GM12878 (cell line): ENCODE results near the gene EGFR. TPM values are rescaled to one million over a fixed set of nuclear protein-coding genes. Genes with fewer than 3 reads are reported as not detected.

Experiments used
- ATAC-seq: fragments of 200-7000 bp; cut with Tn5 transposase; 3 replicates; pipeline ENCODE4 v1.9.1; 2020; ENCODE audit warnings: mild to moderate bottlenecking, moderate library complexity
- BruUV-seq: library from RNA; stranded (reverse); fragments of 400-500 nt; replicated peaks from 2 replicates; lab custom pipeline; 2021; lab: Mats Ljungman, UMichigan
- CTCF ChIA-PET: fragments of 300-600 bp; sonication (Branson Sonifier 250); formaldehyde crosslinking; extraction: SDS; loops from one replicate; lab custom pipeline; 2021; ENCODE audit warnings: inconsistent platforms; lab: Yijun Ruan, JAX
- POLR2A ChIA-PET: fragments of 350-600 bp; formaldehyde crosslinking; extraction: SDS; loops from one replicate; lab custom pipeline; 2021; ENCODE audit warnings: inconsistent platforms; lab: Charles Lee
- RAD21 ChIA-PET: fragments of 300-600 bp; sonication (Branson Sonifier 250); formaldehyde crosslinking; loops from one replicate; lab custom pipeline; 2023; ENCODE audit warnings: antibody characterized with exemption; ENCODE audit not compliant: unreplicated experiment; lab: Charles Lee
- SMC1A ChIA-PET: fragments of 300-600 bp; sonication (Branson Sonifier 250); formaldehyde crosslinking; loops from one replicate; lab custom pipeline; 2023; ENCODE audit not compliant: unreplicated experiment, uncharacterized antibody; lab: Charles Lee
- DNase-seq: peaks from one replicate; pipeline ENCODE4 v3.0.0-alpha.2; 2011; ENCODE audit warnings: low read depth, low spot score
- FAIRE-seq: peaks from 3 replicates; lab custom pipeline; 2011; peaks lifted over from hg19 to GRCh38; lab: Jason Lieb, UNC
- H2AFZ ChIP-seq: 2 replicates; pipeline ENCODE4 v1.6.0; 2011; ENCODE audit warnings: low read depth, low read length, control low read depth; ENCODE audit not compliant: control insufficient read depth
- H3K27ac ChIP-seq: 2 replicates; pipeline ENCODE4 v1.5.1; 2011; ENCODE audit warnings: control low read depth; ENCODE audit not compliant: control insufficient read depth, insufficient read depth
- H3K27me3 ChIP-seq, 2 experiments: replicated peaks in 1 of 2; 2 replicates each; pipeline versions ENCODE4 v1.6.0 to v1.6.1; 2011; ENCODE audit warnings: low read length in 1 of 2; ENCODE audit not compliant: control insufficient read depth in 2 of 2, insufficient read depth in 2 of 2
- H3K36me3 ChIP-seq, 2 experiments: 2 replicates each; pipeline ENCODE4 v1.5.1; 2011; ENCODE audit warnings: low read length in 1 of 2; ENCODE audit not compliant: control insufficient read depth in 2 of 2, insufficient read depth in 2 of 2
- H3K4me1 ChIP-seq: 2 replicates; pipeline ENCODE4 v1.6.1; 2011; ENCODE audit warnings: mild to moderate bottlenecking, low read length, moderate library complexity, mixed read lengths; ENCODE audit not compliant: control insufficient read depth, insufficient read depth
- H3K4me2 ChIP-seq: 2 replicates; pipeline ENCODE4 v1.6.0; 2011; ENCODE audit warnings: control low read depth; ENCODE audit not compliant: control insufficient read depth, insufficient read depth
- H3K4me3 ChIP-seq: fragments of 200-600 bp; sonication (generic); 2 replicates; pipeline ENCODE4 v1.5.1; 2016
- H3K79me2 ChIP-seq: 2 replicates; pipeline ENCODE4 v1.6.0; 2011; ENCODE audit warnings: low read length; ENCODE audit not compliant: control insufficient read depth, insufficient read depth
- H3K9ac ChIP-seq: 2 replicates; pipeline ENCODE4 v1.8.0; 2011; ENCODE audit warnings: low read length, control low read depth, mixed read lengths; ENCODE audit not compliant: control insufficient read depth, insufficient read depth
- H3K9me3 ChIP-seq: replicated peaks from 3 replicates; pipeline ENCODE4 v1.5.1; 2011; ENCODE audit warnings: mild to moderate bottlenecking, low read length; ENCODE audit not compliant: control insufficient read depth, insufficient read depth
- H4K20me1 ChIP-seq: 2 replicates; pipeline ENCODE4 v1.6.0; 2011; ENCODE audit not compliant: control insufficient read depth, insufficient read depth
- CBFB ChIP-seq: IDR thresholded peaks from 2 replicates; pipeline ENCODE4 v1.6.1; 2016; ENCODE audit warnings: antibody characterized with exemption, low read depth
- CBX5 ChIP-seq: sonication (generic); IDR thresholded peaks from 2 replicates; pipeline ENCODE4 v1.6.1; 2016; ENCODE audit warnings: low read depth, moderate library complexity, mild to moderate bottlenecking, inconsistent platforms
- CEBPB ChIP-seq, 2 experiments: fragments of 150-350 bp in 1 of 2; IDR thresholded peaks; 2 replicates each; pipeline ENCODE4 v1.6.1; 2012 to 2014; ENCODE audit warnings: low read depth in 2 of 2, low read length in 2 of 2, borderline replicate concordance in 1 of 2, inconsistent platforms in 1 of 2
- CHD2 ChIP-seq: IDR thresholded peaks from 2 replicates; pipeline ENCODE4 v1.6.1; 2011; ENCODE audit warnings: low read depth, low read length, improper control_type of control experiment, borderline replicate concordance
- E4F1 ChIP-seq: fragments of 450-650 bp; IDR thresholded peaks from 2 replicates; pipeline ENCODE4 v1.6.1; 2018; ENCODE audit warnings: borderline replicate concordance, mild to moderate bottlenecking; ENCODE audit not compliant: partially characterized antibody
- ESRRA ChIP-seq: IDR thresholded peaks from 2 replicates; pipeline ENCODE4 v1.6.1; 2012; ENCODE audit warnings: mild to moderate bottlenecking, low read length, improper control_type of control experiment
- ETV6 ChIP-seq, 2 experiments: fragments of 450-650 bp in 1 of 2; IDR thresholded peaks in 1 of 2; conservative IDR thresholded peaks in 1 of 2; 2 replicates each; pipeline ENCODE4 v1.6.1; 2014; ENCODE audit warnings: antibody characterized with exemption in 1 of 2, borderline replicate concordance in 1 of 2, low read depth in 1 of 2, mild to moderate bottlenecking in 1 of 2, moderate library complexity in 1 of 2
- JUNB ChIP-seq: IDR thresholded peaks from 2 replicates; pipeline ENCODE4 v1.6.1; 2016; ENCODE audit warnings: antibody characterized with exemption, mild to moderate bottlenecking
- MEF2B ChIP-seq: fragments of 450-650 bp; IDR thresholded peaks from 2 replicates; pipeline ENCODE4 v1.6.1; 2018; ENCODE audit warnings: mild to moderate bottlenecking, moderate library complexity; ENCODE audit not compliant: partially characterized antibody, poor library complexity, severe bottlenecking
- NFIC ChIP-seq: IDR thresholded peaks from 2 replicates; pipeline ENCODE4 v1.6.1; 2012; ENCODE audit warnings: low read depth, mild to moderate bottlenecking, inconsistent platforms, low read length, moderate library complexity
- POLR2AphosphoS5 ChIP-seq: IDR thresholded peaks from 2 replicates; pipeline ENCODE4 v1.6.1; 2011; ENCODE audit warnings: mild to moderate bottlenecking, low read length, inconsistent platforms
- RELB ChIP-seq: fragments of 450-650 bp; IDR thresholded peaks from 2 replicates; pipeline ENCODE4 v1.6.1; 2017; ENCODE audit warnings: low read depth, mild to moderate bottlenecking, moderate library complexity
- TCF3 ChIP-seq: IDR thresholded peaks from 2 replicates; pipeline ENCODE4 v1.6.1; 2012; ENCODE audit warnings: low read depth, mild to moderate bottlenecking, low read length, borderline replicate concordance; ENCODE audit not compliant: insufficient read depth
- ZNF24 ChIP-seq: fragments of 450-650 bp; IDR thresholded peaks from 2 replicates; pipeline ENCODE4 v1.6.1; 2017; ENCODE audit warnings: antibody characterized with exemption, mild to moderate bottlenecking
- ZSCAN29 ChIP-seq: fragments of 450-650 bp; IDR thresholded peaks from 2 replicates; pipeline ENCODE4 v1.6.1; 2017; ENCODE audit warnings: mild to moderate bottlenecking, moderate library complexity
- WGBS: methylation state at CpG from one replicate; pipeline ENCODE4 v1.1.6; 2016; ENCODE audit warnings: low lambda C conversion rate; ENCODE audit not compliant: insufficient replicate concordance, insufficient coverage; ENCODE audit errors: missing lambda C conversion rate; 5-methylcytosine and 5-hydroxymethylcytosine counted together
- in situ Hi-C: fragments of 300-500 bp; cut with MboI; formaldehyde crosslinking; loops from 9 replicates; pipeline ENCODE4 v1.14.3; 2018; ENCODE audit warnings: mixed read lengths
- intact Hi-C: fragments of 100-400 bp; cut with micrococcal nuclease; formaldehyde crosslinking; loops from one replicate; pipeline ENCODE4 v1.14.2; 2022; ENCODE audit not compliant: unreplicated experiment
- polyA plus RNA-seq, 11 experiments: library from polyadenylated mRNA; depleted of rRNA in 4 of 11; unstranded in 6 of 11; stranded (reverse) in 5 of 11; fragments of >200 nt; fragmentation: Nextera tagmentation in 4 of 11; fragmentation: Illumina TruSeq in 1 of 11; extraction: Ambion mirVana in 4 of 11; extraction: Trizol in 1 of 11; gene quantifications; 1 replicate in 1 of 11; 2 replicates in 10 of 11; pipeline versions ENCODE4 v1.2.1 to v1.2.3, GENCODE V29; 2011 to 2016; ENCODE audit warnings: inconsistent platforms in 2 of 11, missing spikeins in 2 of 11, low read depth in 1 of 11
- total RNA-seq, 4 experiments: library from RNA; depleted of rRNA in 3 of 4; stranded (reverse); fragments of >200 nt in 3 of 4; fragmentation: Illumina TruSeq in 1 of 4; extraction: Trizol in 1 of 4; gene quantifications; 2 replicates each; pipeline versions ENCODE4 v1.2.1 to v1.2.3, GENCODE V29; 2013 to 2021
- TF ChIP-seq, protein P1 (sequence below): fragments of 450-650 bp; formaldehyde crosslinking; IDR thresholded peaks from 2 replicates; pipeline ENCODE4 v1.5.0; 2022; ENCODE audit warnings: mild to moderate bottlenecking, missing genetic modification characterization

Gene EGFR
- total and polyA plus RNA-seq, 10 of the 15 experiments (the other 5 are each of a cell fraction or from before 2014, with no cell fraction given), result 0.01 to 0.31 TPM; not detected in 8

GRCh38 chr7:55187701-55188491, 169.1 kb downstream of the EGFR start:
- Histone ChIP-seq H3K9ac (no peak overlapping the region), H3K36me3 (no peaks in the 10 kb centered on the region), H4K20me1 (no peaks in the 10 kb centered on the region), H3K27ac (no peak overlapping the region), H3K4me3 (no peak overlapping the region), H2AFZ (no peak overlapping the region), H3K4me1 (no peaks in the 10 kb centered on the region), H3K27me3 (no peaks in the 10 kb centered on the region; a peak in 2 of 4 replicates), H3K9me3 (no peaks in the 10 kb centered on the region), H3K79me2 (no peaks in the 10 kb centered on the region), H3K4me2 (no peak overlapping the region)
- POLR2A ChIA-PET, result no interaction called here
- in situ Hi-C loops, result no loop called here
- no peak for FAIRE-seq
- RAD21 ChIA-PET, result no interaction called here
- 36% methylated on average over 11 of the region's 11 CpGs for WGBS
- intact Hi-C loops, result no loop called here
- CTCF ChIA-PET, result interaction anchor here (0.6 to 0.7 kb wide), 2 partner anchors 82 to 116 kb away, joined by 3 read pairs; no protein-coding TSS in a partner anchor
- ATAC-seq, result no peak
- DNase-seq, result no peak
- no TSS peak for BruUV-seq
- SMC1A ChIA-PET, result no interaction called here
- TF ChIP-seq E4F1 (no peak), CBFB (no peak), ZSCAN29 (no peak), MEF2B (no peak), POLR2AphosphoS5 (no peak), TCF3 (no peak), CBX5 (no peak), ETV6 (conservative IDR thresholded peaks at IDR 0.05 in 1 of 2, IDR thresholded peaks at IDR 0.05 in 1 of 2; ENCODE audit: borderline replicate concordance in 1 of 2, low read depth in 1 of 2) (no peak), ZNF24 (no peak), RELB (no peak), JUNB (no peak), NFIC (no peak), ESRRA (no peak), CEBPB (IDR thresholded peaks at IDR 0.05; ENCODE audit: borderline replicate concordance in 1 of 2, low read depth in 2 of 2, low read length in 2 of 2) (no peak), CHD2 (no peak)
- TF ChIP-seq, protein P1, sequence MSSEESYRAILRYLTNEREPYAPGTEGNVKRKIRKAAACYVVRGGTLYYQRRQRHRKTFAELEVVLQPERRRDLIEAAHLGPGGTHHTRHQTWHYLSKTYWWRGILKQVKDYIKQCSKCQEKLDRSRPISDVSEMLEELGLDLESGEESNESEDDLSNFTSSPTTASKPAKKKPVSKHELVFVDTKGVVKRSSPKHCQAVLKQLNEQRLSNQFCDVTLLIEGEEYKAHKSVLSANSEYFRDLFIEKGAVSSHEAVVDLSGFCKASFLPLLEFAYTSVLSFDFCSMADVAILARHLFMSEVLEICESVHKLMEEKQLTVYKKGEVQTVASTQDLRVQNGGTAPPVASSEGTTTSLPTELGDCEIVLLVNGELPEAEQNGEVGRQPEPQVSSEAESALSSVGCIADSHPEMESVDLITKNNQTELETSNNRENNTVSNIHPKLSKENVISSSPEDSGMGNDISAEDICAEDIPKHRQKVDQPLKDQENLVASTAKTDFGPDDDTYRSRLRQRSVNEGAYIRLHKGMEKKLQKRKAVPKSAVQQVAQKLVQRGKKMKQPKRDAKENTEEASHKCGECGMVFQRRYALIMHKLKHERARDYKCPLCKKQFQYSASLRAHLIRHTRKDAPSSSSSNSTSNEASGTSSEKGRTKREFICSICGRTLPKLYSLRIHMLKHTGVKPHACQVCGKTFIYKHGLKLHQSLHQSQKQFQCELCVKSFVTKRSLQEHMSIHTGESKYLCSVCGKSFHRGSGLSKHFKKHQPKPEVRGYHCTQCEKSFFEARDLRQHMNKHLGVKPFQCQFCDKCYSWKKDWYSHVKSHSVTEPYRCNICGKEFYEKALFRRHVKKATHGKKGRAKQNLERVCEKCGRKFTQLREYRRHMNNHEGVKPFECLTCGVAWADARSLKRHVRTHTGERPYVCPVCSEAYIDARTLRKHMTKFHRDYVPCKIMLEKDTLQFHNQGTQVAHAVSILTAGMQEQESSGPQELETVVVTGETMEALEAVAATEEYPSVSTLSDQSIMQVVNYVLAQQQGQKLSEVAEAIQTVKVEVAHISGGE (CRISPR knock-in tag), result no peak
